Fibroblast of gingiva (primary cell): ENCODE measurements around the gene ARL3.
"Not testable (repeated sequence)": the region's sequence is repeated elsewhere in the genome, so short reads cannot be mapped to it uniquely, and the experiment has no call there.

Experiments used
- DNase-seq: peaks from one replicate; pipeline ENCODE4 v3.0.0-alpha.2; 2011; ENCODE audit warnings: low read depth

Gene ARL3

DNA sequence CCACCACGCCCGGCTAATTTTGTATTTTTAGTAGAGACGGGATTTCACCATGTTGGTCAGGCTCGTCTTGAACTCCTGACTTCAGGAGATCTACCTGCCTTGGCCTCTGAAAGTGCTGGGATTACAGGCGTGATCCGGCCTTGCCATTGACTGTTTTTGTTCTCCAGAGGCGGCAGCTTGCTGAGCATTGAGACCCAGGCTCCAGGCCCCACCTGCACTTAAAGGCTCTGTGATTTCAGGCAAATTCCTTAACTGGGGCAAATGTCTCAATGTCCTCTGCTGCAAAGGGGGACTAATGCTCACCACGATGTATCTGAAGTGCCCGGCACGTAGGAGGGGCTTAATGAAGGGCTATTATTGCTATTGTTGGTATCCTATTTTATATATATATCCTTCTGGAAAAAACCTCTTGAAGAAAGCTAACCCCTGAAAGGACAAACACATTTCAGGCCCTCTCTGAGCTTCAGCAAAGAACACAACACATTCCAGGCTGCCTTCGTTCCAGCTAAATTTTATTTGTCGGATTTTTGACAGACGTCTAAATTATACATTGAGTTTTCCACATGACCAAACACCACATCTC is 40.9 kb downstream of the ARL3 start:
- no peak for DNase-seq

DNA sequence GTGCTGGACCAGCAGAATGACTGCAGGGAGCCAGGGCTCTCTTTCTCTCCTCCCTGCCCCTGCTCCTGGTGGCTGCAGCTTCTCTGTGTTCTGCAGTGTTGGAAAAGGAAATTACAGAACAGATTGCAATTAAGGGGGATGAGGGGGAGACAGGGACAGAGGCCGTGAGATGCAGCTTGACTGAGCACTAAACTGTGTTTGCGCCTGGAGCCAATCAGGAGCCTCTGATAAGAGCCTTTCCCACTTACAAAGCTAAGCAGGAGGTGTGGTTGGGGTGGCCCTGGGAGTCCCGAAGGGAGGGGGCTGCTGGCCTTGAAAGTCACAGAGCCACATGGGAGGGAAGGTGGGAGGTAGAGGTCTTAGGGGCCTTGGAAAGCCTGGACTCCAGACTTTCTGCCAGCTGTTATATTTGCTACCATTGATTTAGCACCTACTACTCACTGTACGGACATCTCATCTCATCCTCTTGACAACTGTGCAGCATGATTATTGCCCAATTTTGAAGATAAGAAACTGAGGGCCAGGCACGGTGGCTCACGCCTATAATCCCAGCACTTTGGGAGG is 43.2 kb downstream of the ARL3 start:
- no peak for DNase-seq

DNA sequence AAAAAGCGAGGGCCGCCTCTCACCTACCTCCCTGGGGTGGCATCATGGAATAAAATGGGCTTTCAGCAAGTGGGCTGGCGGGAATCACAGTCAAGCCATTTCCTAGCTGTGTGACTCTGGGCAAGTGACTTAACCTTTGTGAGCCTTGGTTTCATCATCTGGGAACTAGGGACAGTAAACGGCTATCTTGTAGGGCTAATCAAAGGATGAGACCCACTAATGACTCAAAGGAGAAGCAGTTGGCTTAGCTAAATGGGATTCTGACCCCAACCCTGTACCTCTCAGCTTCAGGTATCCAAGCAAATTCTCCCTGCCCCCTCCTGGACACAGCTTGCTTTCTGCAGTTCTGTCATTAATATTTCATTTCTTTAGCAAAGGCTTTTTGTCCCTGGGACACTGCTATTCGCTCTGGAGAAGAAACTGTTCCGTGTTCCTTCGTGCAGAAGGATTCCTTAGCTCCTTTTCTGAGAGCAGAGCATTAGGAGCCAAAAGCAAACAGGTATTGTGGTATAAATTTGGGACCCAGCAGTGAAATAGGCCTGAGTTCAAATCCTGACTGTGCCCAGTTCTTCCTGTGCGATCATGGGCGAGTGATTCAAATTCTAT is 44.0 kb downstream of the ARL3 start:
- DNase-seq = no peak

DNA sequence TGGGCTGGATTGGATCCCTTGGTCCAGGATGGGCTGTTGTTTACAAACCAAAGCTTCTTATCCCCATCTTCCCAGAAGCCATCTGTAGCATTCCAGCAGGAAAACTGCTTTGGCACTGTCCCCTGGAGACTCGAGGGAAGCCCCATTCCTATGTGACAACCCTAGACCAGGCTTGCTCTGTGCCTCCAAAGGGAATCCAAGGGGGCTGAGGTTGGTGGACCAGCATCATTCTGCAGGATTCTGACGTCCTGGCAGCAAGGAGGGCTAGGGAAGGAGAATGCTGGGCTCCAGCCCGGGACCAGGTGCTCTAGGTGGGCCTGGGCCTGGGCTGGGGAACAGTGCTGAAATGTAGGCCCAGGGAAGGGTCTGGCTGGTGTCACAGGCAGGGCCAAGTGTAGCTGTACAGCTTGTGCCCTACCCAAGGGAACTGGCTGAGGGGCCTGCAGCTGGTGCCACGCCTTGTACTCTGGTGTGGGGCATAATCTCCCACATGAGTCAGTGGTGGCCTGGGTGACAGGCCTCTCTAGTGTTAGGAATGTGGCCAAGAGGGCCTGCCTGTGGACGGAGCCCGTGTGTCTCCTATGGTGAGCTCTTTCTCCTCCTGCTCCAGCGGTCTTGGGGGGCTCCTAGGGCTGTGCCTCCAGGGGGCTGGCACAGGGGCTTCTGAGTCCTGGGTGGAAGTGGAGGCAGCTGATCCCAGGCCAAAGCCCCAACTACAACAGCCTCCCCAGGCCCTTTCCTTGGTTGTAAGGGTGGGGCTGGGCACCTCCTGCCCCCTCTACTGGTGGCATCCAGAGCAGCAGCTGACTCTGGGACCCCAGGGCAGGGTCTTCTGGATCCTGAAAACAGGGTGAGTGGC is 44.8 kb downstream of the ARL3 start:
- peak; percentile 34 for DNase-seq

DNA sequence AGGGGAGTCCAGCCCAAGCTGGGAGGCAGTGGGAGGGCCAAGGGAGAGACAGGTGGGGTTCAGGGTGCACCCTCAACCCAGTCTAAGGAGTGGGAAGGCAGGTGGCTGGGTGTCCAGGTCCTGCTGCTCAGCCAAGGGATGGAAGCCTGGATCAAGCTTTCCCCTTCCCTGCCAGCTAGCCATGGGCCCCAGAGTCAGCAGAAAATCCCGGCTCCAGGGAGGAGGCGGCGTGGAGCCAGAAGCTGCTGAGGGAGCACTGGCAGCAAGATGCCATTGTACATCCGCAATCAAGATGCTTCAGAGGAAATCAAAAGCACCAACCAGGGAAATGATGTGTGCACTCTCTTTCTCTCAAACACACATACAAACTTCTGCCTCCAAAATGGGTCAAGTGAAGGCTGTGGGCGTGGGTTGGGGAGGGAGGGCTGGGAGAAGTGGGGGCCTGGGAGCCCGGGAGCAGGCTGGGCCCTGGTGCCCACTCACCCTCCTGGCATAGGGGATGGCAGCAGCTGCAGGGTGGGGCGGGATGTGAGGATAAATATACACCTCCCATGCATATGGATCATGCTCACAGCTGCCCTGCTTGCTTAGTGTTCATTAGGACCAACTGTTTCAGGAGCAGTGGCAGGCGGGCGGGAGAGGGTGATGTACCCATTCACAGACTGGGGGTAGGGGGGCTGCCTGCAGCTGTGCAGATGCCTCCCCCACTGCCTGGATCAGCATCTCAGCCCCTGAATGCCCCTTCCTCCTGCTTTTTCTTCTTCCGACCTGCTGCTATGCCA is 45.7 kb downstream of the ARL3 start:
- no peak for DNase-seq

DNA sequence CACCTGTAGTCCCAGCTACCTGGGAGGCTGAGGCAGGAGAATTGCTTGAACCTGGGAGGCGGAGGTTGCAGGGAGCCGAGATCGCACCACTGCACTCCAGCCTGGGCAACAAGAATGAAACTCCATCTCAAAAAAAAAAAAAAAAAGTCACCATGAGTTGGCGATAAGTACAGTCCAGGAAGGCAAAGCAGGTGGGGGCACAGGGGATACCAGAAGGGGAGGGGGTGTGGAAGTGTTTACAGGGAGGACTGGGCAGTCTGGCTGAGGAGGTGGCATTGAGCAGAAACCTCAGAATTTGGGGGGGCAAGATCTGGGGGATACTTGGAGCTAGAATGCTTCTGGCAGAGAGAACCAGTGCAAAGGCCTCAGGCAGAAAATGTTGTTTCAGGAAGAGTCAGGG is 46.8 kb downstream of the ARL3 start:
- not testable (repeated sequence) for DNase-seq

DNA sequence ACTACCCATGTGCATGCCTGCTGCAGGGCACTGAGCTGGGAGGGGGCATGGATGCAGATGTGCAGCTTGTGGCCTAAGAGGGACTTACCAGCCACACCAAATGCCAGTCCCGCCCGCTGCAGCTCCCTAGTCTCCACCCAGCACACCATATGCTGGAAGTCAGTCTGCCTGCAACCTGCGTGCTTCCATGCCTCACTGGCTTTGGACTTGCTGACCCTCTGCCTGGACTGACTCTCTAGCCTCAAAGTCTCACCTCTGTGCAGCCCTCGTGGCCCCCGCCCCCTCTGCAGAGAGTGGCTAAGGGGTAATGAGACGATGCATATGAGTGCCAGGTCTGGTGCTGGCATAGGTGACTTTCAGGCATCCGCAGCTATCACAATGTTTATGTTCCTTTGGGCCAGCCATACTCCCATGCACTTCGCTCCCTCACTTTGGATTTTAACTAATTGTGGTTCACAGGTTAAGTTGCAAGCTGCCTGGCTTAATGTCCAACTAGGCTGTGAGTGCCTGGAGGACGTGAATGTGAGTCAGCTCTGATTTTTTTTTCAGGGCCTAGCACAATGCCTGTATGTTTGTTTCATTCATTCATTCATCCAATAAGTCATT is 48.2 kb downstream of the ARL3 start:
- DNase-seq = no peak

DNA sequence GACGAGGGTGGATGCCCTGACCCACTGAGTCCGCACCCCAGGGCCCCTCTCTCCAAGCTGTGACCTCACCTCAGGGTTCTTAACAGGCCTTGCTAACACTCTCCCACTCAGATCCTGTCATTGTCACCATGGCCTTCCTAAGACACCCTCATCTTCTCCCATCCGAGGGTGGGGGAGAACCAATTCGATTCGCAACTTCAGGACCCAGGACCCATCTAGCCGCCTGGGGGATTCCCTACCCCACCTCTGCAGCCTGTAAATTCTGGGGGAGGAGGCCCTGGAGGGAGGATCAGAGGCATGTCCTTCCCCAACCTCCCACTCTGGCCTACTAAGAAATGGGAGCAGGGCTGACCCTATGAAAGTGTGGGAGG is 52.6 kb downstream of the ARL3 start:
- DNase-seq = no peak

DNA sequence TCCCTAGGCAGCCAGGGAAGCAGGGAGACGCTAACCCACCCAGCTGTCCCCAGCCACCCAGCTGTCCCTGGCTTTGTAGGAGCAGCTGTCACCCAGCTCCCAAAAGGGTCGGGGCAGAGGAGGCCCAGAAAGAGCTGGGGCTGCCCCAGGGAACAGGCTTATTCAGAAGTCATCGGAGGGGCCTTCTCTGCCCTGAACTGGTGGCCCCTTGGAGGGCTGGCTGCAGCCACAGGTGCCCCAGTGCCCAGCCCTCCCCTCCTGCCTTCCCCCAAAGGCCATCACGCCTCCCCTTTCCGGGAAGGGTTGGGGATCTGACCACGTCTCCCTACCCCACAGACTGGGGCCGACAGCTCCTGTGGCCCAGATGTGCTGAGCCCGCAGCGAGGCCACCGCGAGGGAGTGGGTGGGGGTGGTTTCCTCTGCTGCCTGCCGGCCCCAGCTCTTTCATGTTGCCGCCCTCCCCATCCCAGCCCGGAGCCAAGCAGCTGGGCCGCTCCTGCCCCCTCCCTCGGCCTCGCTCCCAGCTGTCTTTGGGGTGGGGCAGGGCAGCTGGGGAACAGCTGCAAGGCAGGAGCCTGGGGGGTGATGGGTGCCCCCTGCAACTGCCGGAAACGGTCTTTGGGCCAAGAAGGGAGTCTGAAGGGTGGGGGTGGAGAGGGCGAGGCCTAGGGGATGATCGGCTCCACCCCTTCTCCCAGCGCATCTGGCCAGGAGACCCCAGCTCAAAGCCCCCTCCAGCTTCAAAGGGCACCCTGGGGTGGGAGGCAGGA is 53.1 kb downstream of the ARL3 start:
- peak; percentile 70 for DNase-seq

DNA sequence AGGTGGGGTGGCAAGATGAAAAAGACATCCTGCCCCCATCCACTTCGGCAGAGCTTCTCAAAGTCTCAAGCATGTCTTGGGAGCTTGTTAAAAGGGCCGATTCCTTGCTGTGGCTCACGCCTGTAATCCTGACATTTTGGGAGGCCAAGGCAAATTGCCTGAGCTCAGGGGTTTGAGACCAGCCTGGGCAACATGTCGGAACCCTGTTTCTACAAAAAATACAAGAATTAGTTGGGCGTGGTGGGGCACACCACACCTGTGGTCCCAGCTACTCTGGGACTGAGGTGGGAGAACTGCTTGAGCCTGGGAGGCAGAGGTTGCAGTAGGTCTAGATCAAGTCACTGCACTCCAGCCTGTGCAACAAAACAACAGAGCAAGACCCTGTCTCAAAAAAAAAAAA is 55.4 kb downstream of the ARL3 start:
- DNase-seq = no peak

DNA sequence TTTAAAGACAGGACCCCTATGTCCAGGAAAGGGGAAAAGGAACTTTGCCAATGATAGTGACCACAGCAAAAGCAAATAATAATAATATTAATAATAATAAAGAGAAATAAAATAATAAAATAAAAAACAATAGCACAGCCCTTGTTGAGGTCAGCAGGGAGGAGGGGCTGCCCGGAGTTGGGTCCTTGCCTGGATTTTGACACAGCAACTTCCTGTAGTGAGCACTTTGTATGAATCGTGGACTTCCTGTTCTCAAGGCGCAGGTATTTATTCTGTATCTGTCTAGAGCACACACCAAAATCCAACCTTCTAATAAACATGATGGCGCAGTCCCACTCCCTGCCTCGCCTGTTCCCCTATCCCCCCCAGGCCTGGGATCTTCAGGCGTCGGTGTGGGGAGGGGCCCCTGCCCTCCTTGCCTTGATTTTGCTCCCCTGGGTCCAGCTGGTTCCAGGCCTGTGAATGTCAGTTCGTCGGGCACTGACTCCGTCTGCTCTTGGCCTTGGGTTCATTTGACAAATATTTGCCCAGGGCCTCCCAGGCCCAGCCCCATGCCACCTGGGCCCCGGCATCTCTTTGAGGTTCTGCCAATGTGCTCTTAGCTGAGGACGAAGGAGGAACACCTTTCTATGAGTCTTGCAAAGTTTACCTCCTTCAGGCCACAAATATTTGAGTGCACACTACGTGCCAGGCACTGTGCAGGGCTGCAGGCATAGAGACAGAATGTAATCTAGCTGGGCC is 56.0 kb downstream of the ARL3 start:
- no peak for DNase-seq

DNA sequence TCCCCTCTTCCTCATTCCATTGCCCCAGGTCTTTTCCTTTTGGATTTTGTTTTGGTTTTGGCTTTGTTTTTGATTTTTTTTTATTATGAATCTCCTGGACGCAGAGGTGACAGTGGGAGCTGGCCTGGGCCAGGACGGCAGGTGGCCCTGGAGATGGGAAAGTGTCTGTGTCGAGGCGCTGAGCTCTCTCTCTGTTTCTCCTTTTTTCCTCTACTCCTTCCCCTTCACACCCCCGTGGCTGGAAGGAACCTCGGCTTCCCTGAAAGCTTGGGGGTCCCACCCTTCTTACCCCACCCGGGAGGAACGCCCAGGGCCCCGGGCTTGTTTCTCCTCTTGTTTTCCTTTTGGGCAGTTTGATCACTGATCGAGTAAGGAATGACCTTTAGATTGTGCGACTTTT is 56.7 kb downstream of the ARL3 start:
- no peak for DNase-seq

DNA sequence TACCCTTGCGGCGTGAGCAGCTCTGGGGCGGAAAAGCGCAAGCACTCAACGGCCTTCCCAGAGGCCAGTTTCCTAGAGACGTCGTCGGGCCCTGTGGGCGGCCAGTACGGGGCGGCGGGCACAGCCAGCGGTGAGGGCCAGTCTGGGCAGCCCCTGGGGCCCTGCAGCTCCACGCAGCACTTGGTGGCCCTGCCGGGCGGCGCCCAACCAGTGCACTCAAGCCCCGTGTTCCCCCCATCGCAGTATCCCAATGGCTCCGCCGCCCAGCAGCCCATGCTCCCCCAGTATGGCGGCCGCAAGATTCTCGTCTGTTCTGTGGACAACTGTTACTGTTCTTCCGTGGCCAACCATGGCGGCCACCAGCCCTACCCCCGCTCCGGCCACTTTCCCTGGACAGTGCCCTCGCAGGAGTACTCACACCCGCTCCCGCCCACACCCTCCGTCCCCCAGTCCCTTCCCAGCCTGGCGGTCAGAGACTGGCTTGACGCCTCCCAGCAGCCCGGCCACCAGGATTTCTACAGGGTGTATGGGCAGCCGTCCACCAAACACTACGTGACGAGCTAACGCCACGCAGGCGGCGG is 57.3 kb downstream of the ARL3 start:
- no peak for DNase-seq

DNA sequence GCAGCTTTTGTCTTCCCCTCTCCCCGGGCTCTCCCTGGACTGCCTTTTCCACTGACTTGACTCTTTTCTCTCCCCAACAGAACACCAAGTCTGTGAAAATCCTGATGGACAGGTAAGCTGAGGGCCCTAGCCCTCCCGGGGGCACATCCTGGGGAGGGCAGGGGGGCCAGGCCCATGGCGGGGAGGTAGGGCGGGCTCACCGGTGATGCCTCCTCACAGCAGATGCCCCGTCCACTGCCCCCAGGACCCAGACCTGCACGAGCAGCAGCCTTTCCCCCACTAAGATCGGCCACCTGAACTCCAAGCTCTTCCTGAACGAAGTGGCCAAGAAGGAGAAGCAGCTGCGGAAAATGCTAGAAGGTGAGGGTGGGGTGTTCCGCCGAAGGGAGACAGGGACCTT is 58.2 kb downstream of the ARL3 start:
- no peak for DNase-seq

DNA sequence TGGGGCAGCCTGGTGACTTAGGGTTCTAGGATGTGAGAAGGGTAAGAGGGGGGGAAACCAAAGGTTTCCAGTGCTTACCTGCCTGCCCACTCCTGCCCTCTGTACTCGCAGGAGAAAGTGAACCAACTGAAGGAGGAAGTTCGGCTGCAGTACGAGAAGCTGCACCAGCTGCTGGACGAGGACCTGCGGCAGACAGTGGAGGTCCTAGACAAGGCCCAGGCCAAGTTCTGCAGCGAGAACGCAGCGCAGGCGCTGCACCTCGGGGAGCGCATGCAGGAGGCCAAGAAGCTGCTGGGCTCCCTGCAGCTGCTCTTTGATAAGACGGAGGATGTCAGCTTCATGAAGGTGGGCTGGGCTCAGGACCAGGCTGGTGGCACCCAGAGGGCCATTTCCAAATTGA is 59.2 kb downstream of the ARL3 start:
- no peak for DNase-seq

DNA sequence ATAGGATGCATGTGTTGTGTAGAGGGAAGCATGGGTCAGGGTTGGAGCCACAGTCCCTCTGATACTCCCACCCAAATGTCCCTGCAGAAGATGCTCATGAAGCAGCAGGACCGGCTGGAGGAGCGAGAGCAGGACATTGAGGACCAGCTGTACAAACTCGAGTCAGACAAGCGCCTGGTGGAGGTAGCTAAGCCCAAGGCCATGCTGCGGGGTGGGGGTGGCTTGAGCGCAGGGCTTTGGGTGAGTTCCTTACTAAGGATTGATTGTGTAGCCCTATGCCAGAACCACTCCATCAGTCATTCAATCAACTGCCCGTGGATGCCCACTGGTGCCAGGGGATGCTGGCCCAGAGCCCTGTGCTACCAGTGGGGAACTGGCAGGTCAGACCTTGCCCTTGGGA is 59.6 kb downstream of the ARL3 start:
- DNase-seq = no peak

DNA sequence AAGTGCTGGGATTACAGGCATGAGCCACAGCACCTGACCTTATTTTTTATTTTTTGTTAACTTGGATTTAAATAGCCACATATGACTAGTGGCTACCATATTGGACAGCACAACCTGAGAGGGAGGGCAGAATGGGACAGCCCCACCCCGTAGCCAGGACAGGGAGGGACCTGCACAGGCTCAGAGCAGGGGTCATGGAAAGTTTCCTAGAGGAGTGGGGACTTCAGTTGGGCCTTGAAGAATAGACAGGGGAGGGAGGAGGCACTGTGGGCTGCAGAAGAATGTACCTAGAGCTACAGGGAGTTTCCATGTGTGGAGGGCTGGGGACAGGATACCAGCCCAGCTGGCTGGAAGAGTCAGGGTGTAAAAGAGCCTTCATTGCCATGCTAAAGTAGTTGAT is 61.1 kb downstream of the ARL3 start:
- no peak for DNase-seq

DNA sequence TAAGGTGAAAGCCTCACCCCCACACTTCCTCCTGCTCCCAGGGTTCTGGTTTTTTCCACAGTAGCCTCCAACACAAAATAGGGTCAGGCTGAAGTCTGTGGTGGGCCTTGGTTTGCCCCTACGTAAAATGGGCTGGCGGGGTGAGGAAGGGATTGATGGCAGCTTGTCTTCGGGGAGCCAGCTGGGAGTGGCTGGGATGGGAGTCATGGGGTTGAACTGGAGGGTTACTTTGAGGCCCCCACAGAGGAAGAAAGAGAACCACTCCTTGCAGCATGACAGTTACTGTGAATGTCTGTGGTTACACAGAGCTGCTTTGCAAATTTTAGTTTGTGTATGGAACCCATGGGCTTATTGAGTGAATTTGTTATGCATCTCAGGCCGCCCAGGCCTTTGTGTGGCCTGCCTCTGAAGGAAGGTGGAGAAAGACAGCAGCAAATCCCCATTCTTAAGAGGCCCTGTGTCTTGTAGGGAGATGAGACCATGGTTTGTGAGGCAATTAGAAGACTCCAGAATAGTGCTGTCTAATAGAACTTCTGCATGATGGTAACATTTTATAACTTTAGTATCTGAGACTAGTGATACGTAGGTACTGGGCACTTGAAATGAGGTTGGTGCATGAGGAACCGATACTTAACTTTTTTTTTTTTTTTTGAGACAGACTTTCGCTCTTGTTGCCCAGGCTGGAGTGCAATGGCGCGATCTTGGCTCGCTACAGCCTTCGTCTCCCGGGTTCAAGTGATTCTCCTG is 61.9 kb downstream of the ARL3 start:
- DNase-seq = no peak

DNA sequence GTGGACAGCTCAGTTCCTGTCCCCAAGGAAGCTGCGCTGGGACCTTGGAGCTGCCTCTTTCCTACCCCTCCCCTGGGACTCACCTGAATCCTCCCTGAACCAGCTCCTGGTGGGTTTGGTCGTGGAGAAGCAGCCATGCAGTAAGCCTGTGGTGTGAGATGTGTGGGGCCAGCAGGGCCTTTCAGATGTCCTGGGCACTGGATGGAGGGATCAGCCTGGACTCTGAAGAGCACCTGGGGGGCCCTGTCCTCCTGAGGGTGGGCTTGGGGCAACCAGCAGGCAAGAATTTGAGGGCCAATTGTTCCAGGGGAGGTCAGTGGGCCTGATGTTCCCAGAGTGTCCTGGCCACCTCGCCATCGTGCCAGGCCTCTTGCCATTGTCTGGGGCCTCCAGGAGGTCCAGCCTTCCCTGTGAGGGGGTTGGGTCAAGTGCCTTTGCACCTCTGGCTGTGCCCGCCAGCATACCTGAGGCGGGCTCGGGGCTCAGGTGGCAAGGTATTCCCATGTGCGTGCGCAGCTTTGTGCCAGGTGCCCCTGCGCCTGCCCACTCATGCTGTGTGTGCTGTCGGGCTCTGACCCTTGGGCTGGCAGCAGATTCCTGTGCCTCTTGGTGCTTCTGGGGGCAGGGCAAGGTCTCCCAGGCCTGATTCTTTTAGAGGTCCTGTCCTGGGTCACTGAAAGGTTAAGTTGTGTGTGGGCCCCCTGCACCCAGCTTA is 62.6 kb downstream of the ARL3 start:
- DNase-seq = no peak
